Kidney (tissue), 14 donors: Measurements from ENCODE around the gene ARHGEF6. TPM values are rescaled to one million over a fixed set of nuclear protein-coding genes. Genes with fewer than 3 reads are reported as not detected.
"Not testable (repeated sequence)": the region's sequence is repeated elsewhere in the genome, so short reads cannot be mapped to it uniquely, and the experiment has no call there.

Experiments used
- DNase-seq, 5 donors: peaks; one replicate each; pipeline ENCODE4 v3.0.0-alpha.2; 2013 to 2020
- FAIRE-seq: peaks from 2 replicates; lab custom pipeline; 2012; peaks lifted over from hg19 to GRCh38; lab: Jason Lieb, UNC
- H3K27ac ChIP-seq, 2 donors: one replicate each; pipeline ENCODE4 v1.7.0; 2013; ENCODE audit warnings: low read depth in 2 of 2, low read length in 2 of 2, inconsistent platforms in 1 of 2
- H3K27me3 ChIP-seq: one replicate; pipeline ENCODE4 v1.7.1; 2013; ENCODE audit warnings: low read length, inconsistent platforms; ENCODE audit not compliant: control insufficient read depth, insufficient read depth
- H3K36me3 ChIP-seq, 3 donors: one replicate each; pipeline versions ENCODE4 v1.7.0 to v1.7.1; 2013; ENCODE audit warnings: low read length in 3 of 3, control low read depth in 1 of 3, inconsistent platforms in 1 of 3; ENCODE audit not compliant: insufficient read depth in 3 of 3, control insufficient read depth in 2 of 3
- H3K4me1 ChIP-seq, 3 donors: one replicate each; pipeline versions ENCODE4 v1.7.0 to v1.7.1; 2013; ENCODE audit warnings: low read length in 3 of 3, inconsistent platforms in 1 of 3, low read depth in 1 of 3; ENCODE audit not compliant: control insufficient read depth in 2 of 3, insufficient read depth in 2 of 3
- H3K4me3 ChIP-seq, 3 donors: one replicate each; pipeline versions ENCODE4 v1.7.0 to v1.8.1; 2013; ENCODE audit warnings: low read length in 3 of 3, control low read depth in 1 of 3, inconsistent platforms in 1 of 3
- H3K9ac ChIP-seq, 3 donors: one replicate each; pipeline versions ENCODE4 v1.7.0 to v1.7.1; 2013; ENCODE audit warnings: low read length in 3 of 3, control low read depth in 1 of 3, inconsistent platforms in 1 of 3
- H3K9me3 ChIP-seq, 3 donors: one replicate each; pipeline versions ENCODE4 v1.7.0 to v1.7.1; 2013; ENCODE audit warnings: low read length in 3 of 3, control low read depth in 1 of 3, inconsistent platforms in 1 of 3; ENCODE audit not compliant: control insufficient read depth in 2 of 3, insufficient read depth in 1 of 3
- intact Hi-C: fragments of 100-400 bp; cut with DNase I; formaldehyde crosslinking; loops from one replicate; pipeline ENCODE4 v1.11.1; 2022
- polyA plus RNA-seq: library from polyadenylated mRNA; stranded (reverse); fragments of 350-450 nt; fragmentation: Illumina TruSeq; extraction: RNeasy Lipid Tissue Mini Kit (QIAGEN cat#74804); gene quantifications from one replicate; pipeline ENCODE4 v1.2.3, GENCODE V29; 2014; ENCODE audit warnings: low read depth, low replicate concordance; ENCODE audit not compliant: insufficient read depth
- total RNA-seq: library from RNA; stranded (reverse); fragmentation: NEBNext Ultra II Directional; extraction: Animal tissue kit (Norgen Biotek cat#: 25700); gene quantifications from one replicate; pipeline ENCODE4 v1.2.1, GENCODE V29; 2021
- TF ChIP-seq, protein P1 (sequence below): IDR thresholded peaks from 3 replicates; pipeline ENCODE4 v1.5.1; 2012; ENCODE audit warnings: mild to moderate bottlenecking, moderate library complexity, borderline replicate concordance; ENCODE audit not compliant: insufficient read depth; ENCODE audit errors: extremely low read depth
- donor health status: control.
- donor health status: control.
- donor health status: control.
- donor health status: control.
- donor health status: control.
- donor health status: DM: yes; HTN: yes; CAD: no.
- donor health status: Normal renal cell carcinoma (clear cell type).

Gene ARHGEF6
- total and polyA plus RNA-seq, 2 donors from 2014 or later = 4.1 to 15.8 TPM

GRCh38 chrX:136806891-136807410 is 26.2 kb upstream of the ARHGEF6 start:
- TF ChIP-seq, protein P1, sequence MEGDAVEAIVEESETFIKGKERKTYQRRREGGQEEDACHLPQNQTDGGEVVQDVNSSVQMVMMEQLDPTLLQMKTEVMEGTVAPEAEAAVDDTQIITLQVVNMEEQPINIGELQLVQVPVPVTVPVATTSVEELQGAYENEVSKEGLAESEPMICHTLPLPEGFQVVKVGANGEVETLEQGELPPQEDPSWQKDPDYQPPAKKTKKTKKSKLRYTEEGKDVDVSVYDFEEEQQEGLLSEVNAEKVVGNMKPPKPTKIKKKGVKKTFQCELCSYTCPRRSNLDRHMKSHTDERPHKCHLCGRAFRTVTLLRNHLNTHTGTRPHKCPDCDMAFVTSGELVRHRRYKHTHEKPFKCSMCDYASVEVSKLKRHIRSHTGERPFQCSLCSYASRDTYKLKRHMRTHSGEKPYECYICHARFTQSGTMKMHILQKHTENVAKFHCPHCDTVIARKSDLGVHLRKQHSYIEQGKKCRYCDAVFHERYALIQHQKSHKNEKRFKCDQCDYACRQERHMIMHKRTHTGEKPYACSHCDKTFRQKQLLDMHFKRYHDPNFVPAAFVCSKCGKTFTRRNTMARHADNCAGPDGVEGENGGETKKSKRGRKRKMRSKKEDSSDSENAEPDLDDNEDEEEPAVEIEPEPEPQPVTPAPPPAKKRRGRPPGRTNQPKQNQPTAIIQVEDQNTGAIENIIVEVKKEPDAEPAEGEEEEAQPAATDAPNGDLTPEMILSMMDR = no peak
- intact Hi-C loops = no loop called here
- FAIRE-seq = no peak

GRCh38 chrX:136802515-136802914 is 21.8 kb upstream of the ARHGEF6 start:
- FAIRE-seq (no peak), DNase-seq (no peak)
- H3K9me3 ChIP-seq = no peaks in the 10 kb centered on the region
- no peak overlapping the region for H3K4me3 ChIP-seq
- no peaks in the 10 kb centered on the region for H3K27me3 ChIP-seq
- no peaks in the 10 kb centered on the region for H3K4me1 ChIP-seq
- no peaks in the 10 kb centered on the region for H3K36me3 ChIP-seq
- TF ChIP-seq, protein P1 = no peak
- H3K27ac ChIP-seq = no peak overlapping the region
- intact Hi-C loops = no loop called here
- no peak overlapping the region for H3K9ac ChIP-seq

More at GRCh38 chrX:136806891-136807410, 26.2 kb upstream of the ARHGEF6 start:
- H3K27me3 ChIP-seq = no peaks in the 10 kb centered on the region
- H3K27ac ChIP-seq = no peak overlapping the region
- no peaks in the 10 kb centered on the region for H3K9me3 ChIP-seq
- no peak for DNase-seq
- no peak overlapping the region for H3K4me3 ChIP-seq
- H3K9ac ChIP-seq = no peak overlapping the region
- H3K36me3 ChIP-seq = no peaks in the 10 kb centered on the region
- no peaks in the 10 kb centered on the region for H3K4me1 ChIP-seq

- Histone ChIP-seq H3K36me3 (no peaks in the 10 kb centered on the region), H3K9ac (no peak overlapping the region)
These were observed 17.1 kb upstream of the ARHGEF6 start for GRCh38 chrX:136797787-136798186.

GRCh38 chrX:136795132-136795531 is 14.4 kb upstream of the ARHGEF6 start:
- H3K4me1 ChIP-seq, H3K27me3 ChIP-seq, FAIRE-seq, H3K9me3 ChIP-seq, DNase-seq, H3K36me3 ChIP-seq, H3K9ac ChIP-seq, H3K4me3 ChIP-seq, H3K27ac ChIP-seq, intact Hi-C loops: not testable (repeated sequence)

More at GRCh38 chrX:136797787-136798186, 17.1 kb upstream of the ARHGEF6 start:
- FAIRE-seq (no peak), DNase-seq (no peak)
- H3K27ac ChIP-seq = no peak overlapping the region
- TF ChIP-seq, protein P1 = no peak
- no peak overlapping the region for H3K4me3 ChIP-seq
- no peaks in the 10 kb centered on the region for H3K4me1 ChIP-seq
- intact Hi-C loops = no loop called here
- H3K27me3 ChIP-seq = no peaks in the 10 kb centered on the region
- no peaks in the 10 kb centered on the region for H3K9me3 ChIP-seq

GRCh38 chrX:136794660-136795059 is 13.9 kb upstream of the ARHGEF6 start:
- DNase-seq, H3K9me3 ChIP-seq, intact Hi-C loops, H3K36me3 ChIP-seq, H3K9ac ChIP-seq, H3K4me3 ChIP-seq, H3K4me1 ChIP-seq, FAIRE-seq, H3K27ac ChIP-seq, H3K27me3 ChIP-seq: not testable (repeated sequence)
